ENCODE results near the gene MMD2.
A peak's percentile ranks its signal among the peaks of the same experiment; 100 is the strongest.
"Not testable (repeated sequence)": the region's sequence is repeated elsewhere in the genome, so short reads cannot be mapped to it uniquely, and the experiment has no call there.

Gene MMD2

DNA sequence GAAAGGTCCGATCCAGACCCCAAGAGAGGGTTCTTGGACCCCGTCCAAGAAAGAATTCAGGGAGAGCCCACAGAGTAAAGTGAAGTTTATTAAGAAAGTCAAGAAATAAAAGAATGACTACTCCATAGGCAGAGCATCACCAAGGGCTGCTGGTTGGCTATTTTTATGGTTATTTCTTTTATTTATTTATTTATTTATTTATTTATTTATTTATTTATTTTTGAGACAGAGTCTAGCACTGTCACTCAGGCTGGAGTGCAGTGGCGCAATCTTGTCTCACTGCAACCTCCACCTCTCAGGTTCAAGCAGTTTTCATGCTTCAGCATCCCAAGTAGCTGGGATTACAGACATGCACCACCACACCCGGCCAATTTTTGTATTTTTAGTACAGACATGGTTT, 65.8 kb downstream of the MMD2 start:
- DNase-seq, result not testable (repeated sequence)

GRCh38 chr7:4891522-4891921, 67.5 kb downstream of the MMD2 start:
- not testable (repeated sequence) for DNase-seq

GRCh38 chr7:4889682-4890081, 69.3 kb downstream of the MMD2 start:
- DNase-seq, result no peak

DNA sequence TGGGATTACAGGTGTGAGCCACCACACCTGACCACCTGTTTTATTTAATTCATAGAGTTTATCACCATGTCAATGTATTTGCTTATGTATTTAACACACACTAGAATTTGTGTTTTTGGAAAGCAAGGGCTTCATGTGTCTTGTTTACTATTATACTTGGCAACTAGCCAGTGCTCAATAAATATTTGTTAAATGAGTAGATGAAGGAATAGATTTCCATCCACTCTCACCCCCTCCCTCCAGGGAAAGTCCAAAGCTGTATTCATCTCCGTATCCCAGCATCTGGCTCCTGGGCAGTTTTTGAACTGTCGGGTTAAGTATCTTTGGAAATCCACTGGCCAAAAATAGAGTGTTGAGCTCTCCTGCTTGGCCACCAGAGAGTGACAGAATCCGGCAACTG, 70.8 kb downstream of the MMD2 start:
- DNase-seq, result no peak

- DNase-seq, result no peak
Measured at GRCh38 chr7:4886671-4887070, 72.3 kb downstream of the MMD2 start.

GRCh38 chr7:4885317-4885807, 73.6 kb downstream of the MMD2 start:
- DNase-seq, result no peak

DNA sequence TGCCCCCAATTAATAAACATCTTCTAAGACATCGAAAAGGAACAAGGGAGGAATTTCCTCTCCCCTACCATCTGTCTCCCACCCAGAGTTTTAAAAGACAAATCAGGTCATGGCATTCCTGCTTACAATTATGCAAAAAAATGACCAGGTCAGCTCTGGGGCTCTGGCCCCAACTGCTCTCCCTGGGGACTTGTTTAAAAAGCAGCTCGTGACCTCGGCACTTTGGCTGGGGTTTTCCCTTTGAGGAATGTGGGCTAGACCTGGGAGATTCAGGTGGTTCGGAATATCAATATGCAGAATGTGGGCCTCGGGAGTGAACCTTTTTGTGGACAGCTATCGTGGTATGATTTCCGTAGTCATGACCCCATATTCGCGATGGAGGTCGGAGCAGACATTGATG, 74.8 kb downstream of the MMD2 start:
- DNase-seq, result no peak

DNA sequence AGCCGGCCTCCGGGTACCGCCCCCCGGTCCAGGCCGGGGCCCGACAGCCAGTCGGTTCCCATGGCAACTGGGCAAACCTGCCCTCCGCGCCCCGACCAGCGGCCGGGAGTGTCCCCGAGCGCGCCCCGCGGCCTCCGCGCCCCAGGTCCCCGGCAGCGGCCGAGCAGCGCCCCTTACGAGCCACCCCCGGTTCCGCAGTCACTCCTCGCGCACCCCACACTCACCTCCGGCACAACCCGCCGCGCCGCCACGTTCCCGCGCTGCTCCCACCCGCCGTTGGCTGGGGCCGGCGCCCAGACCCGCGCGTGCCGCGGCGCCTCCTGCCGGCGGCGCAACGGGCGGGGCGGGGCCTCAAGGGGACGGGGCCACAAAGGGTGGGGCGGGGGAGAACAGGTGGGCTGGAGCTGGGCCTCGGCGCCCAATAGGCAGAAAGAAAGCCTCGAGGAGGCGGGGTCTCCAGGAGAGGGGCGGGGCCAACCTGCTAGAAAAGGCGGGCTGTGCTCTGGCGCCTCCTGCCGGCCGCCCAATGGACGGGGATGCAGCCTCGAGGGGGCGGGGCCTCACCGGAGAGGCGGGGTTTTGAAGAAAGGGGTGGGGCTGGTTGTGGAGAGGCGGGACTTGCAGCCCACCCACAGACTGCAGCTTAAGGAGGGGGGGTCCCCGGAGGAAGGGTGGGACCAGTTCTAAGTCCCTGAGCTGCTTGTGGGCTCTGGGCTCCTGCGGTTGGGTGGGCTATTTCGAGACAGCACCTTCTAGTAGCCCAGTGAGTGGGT, 75.4 kb downstream of the MMD2 start, which contains the start of gene RADIL:
Gene RADIL, minus strand, starts transcription at position 345 of the 773 bp plus-strand sequence. CDS start 5,577 bp downstream, outside the sequence.
- peak; percentile 96 for DNase-seq

GRCh38 chr7:4883033-4883371, 76.0 kb downstream of the MMD2 start:
- DNase-seq, result no peak

- peak; percentile 22 for DNase-seq
Measured at GRCh38 chr7:4882169-4883032, 76.6 kb downstream of the MMD2 start.

DNA sequence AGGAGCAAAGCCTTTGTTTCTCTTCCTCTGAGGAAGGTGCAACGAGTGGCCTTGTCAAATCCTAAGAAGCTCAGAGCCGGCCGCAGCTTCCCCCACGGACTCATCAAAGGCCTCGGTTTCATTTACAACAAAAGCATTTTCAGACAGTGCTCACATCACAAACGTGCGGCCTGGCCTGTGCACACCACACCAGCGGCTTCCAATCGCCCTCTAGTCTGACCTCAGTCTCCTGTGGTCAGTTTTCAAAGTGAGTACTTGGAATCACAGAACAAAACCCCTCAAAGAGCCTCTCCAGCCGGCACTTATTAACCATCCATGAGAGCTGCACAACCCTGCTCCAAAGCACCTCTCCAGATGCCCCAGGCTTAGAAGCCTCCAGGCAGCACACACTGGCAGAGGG, 78.8 kb downstream of the MMD2 start:
- DNase-seq, result no peak

DNA sequence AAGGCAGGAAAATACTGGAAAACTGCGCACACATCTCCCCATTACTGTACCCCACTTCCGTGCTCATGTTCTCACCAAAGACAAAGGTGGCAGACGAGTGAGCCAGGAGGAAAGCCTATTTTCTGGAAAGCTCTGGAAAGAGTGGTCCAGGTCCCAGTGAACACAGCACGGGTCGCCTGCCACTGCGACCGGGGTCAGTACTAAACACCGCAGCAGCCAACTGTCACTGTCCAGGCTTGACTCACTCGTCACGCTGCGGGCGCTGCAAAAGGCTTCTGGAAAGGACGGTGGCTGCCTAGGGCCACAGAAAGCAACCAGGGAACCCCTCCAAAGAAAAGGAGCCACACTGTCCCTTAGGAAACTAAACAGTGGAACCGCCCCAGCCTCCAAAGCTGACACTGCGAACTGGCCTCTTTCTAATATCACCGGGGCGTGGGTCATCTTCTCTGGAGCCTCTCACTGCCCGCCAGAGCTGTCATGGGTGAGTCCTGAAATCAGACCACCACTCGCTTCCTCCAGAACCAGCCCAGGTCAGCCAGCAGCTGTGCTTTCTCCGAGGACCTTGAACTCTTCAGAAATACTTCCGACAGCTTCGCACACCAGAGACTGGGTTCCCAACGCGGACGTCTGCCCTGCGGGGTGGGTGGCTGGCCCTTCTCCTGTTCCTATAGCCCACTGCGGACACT, 79.4 kb downstream of the MMD2 start:
- DNase-seq, result no peak

GRCh38 chr7:4878336-4879335, 80.4 kb downstream of the MMD2 start:
- DNase-seq, result no peak

GRCh38 chr7:4876586-4876985, 82.4 kb downstream of the MMD2 start:
- DNase-seq, result no peak

- DNase-seq, result no peak
Measured at GRCh38 chr7:4875391-4875790, 83.6 kb downstream of the MMD2 start.

DNA sequence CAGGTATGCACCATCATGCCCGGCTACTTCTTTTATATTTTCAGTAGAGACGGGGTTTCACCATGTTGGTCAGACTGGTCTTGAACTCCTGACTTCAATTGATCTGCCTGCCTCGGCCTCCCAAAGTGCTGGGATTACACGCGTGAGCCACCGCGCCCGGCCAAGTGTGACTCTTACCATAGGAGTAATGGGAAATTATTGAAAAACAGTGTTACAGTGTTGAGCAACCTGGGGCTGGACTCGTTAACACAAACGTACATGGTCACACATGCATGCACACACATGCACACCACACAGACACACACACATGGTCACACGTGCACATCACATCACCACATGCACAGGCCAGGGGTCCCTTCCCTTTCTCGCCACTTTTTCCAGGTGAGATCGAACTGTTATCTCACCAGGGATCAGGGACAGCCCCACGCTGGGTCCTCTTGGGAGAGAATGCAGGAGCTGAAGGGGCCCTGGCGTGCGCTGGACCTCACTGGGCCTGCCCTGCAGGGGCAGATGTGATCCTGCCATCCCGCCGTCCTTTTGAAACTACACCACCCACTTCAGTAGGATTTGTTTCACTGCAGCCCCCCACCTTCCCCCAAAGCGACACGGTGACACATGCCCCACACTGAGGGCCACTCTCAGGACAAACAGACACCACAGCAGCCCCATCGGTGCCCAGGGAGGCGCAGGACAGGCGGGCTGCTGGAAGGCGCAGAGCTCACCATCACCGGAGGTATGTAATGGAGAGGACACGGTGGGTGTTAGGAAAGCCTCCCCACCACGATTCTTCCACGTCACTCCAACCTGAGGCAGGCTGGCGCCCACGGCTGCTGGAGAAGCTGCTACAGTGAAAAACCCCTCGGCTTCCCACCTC, 85.7 kb downstream of the MMD2 start:
- no peak for DNase-seq

GRCh38 chr7:4871930-4872675, 86.9 kb downstream of the MMD2 start:
- no peak for DNase-seq

GRCh38 chr7:4871056-4871680, 87.8 kb downstream of the MMD2 start:
- no peak for DNase-seq

DNA sequence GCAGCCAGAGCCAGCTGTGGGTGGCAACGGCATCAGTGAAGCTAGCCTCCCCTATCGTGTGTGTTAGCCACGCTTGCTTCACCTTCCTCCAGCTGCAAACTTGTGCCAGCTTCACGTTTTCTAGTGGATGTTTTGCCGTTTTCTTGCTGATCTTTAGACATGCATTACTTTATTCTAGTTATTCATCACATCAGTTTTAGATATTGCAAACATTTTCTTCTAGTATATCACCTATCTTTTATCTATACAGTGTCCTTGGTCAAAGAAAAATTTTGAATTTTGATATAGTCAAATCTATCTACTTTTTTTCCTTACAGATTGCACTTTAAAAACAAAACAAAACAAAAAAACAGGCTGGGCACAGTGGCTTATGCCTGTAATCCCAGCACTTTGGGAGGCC, 90.5 kb downstream of the MMD2 start:
- DNase-seq, result no peak
